GM19328 (cell line): ENCODE measurements around the gene ROM1.
A peak's percentile ranks its signal among the peaks of the same experiment; 100 is the strongest.
"Not testable (repeated sequence)": the region's sequence is repeated elsewhere in the genome, so short reads cannot be mapped to it uniquely, and the experiment has no call there.

ENCODE experiments used
- ATAC-seq: cut with Tn5 transposase; IDR thresholded peaks from one replicate; pipeline ENCODE4 v1.9.1; 2021; ENCODE audit warnings: mild to moderate bottlenecking, moderate library complexity; ENCODE audit not compliant: unreplicated experiment

Gene ROM1

GRCh38 chr11:62648185-62648966, 35.3 kb downstream of the ROM1 start:
- no peak for ATAC-seq

- ATAC-seq = no peak
These were observed 35.9 kb downstream of the ROM1 start for GRCh38 chr11:62648967-62649364.

GRCh38 chr11:62649486-62649885, 36.4 kb downstream of the ROM1 start:
- ATAC-seq = no peak

DNA sequence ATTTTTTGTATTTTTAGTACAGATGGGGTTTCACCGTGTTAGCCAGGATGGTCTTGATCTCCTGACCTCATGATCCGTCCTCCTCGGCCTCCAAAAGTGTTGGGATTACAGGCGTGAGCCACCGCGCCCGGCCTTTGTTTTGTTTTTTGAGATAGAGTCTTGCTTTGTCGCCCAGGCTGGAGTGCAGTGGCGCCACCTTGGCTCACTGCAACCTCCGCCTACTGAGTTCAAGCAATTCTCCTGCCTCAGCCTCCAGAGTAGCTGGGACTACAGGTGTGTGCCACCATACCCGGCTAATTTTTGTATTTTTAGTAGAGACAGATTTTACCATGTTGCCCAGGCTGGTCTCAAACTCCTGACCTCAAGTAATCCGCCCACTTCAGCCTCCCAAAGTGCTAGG, 37.2 kb downstream of the ROM1 start:
- ATAC-seq = not testable (repeated sequence)

DNA sequence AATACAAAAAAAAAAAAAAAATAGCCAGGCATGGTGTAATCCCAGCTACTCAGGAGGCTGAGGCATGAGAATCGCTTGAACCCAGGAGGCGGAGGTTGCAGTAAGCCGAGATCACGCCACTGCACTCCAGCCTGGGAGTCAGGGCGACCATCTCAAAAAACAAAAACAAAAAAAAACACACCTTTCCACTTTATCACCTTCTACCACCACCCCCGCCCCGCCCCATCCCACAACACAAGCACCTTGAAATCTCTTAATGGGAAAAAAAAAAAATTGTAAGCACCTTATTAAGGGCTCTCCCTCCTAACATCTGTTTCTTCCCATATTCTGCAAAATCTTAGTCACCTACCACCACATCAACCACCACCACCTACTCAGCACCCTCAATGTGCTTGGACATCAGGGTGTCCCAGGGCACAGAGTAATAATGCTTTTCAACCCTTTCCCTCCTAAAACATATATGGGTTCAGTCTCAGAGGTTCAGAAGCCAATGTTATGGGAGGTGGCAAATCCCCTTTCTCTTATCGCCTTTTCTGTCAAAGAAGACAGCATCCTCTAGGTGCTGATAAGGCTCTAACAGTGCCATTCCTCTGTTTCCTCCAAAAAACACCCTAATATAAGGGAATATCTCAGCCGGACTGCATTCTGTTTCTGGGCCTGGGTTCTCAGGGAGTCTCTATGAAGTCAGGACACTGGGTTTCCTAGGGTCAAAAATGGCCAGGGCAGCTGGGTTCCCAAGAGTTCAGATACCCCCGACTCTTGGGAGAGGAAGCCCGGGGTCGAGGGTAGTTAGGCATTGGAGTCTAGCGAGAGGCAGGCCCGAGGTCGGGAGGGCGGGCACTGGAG, 39.3 kb downstream of the ROM1 start:
- no peak for ATAC-seq

DNA sequence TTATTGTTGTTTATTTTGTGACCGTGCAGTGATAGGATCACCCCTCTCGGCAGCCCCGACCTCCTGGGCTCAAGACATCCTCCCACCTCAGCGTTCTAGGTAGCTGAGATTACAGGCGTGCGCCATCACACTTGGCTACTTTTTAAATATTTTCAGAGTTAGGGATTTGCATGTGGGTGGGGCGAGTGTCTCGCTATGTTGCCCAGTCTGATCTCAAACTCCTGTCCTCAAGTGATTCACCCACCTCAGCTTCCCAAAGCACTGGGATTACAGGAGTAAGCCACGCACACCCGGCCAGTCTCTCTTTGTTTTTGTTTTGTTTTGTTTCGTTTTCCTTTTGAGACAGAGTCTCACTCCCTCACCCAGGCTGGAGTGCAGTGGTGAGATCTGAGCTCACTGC, 41.2 kb downstream of the ROM1 start:
- no peak for ATAC-seq

DNA sequence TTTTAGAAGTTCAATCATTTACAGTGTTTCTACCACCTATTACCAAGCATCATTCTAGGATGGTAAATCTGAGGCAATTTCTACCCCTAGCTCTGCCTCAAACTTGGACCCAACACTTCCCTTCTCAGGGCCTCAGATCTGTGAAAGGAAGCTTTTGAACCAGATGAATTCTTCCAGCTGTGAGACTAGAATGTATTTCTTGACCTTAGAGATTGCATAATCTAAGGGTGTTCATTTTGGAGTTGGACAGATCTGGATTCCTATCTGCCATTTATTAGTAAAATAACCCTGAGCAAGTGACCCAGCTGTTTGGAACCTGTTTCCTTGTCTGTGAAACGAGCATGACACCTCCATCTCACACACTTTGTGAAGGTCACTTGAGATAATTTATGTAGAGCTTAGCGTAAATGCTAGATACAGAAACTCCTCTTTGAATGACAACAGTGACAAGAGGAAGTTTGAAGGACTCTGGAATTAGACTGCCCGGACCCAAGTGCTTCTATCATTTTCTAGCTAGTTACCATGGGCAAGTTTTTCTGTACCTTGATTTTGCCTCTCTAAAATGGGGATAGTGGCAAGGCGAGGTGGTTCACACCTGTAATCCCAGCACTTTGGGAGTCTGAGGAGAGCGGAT, 43.9 kb downstream of the ROM1 start:
- no peak for ATAC-seq

DNA sequence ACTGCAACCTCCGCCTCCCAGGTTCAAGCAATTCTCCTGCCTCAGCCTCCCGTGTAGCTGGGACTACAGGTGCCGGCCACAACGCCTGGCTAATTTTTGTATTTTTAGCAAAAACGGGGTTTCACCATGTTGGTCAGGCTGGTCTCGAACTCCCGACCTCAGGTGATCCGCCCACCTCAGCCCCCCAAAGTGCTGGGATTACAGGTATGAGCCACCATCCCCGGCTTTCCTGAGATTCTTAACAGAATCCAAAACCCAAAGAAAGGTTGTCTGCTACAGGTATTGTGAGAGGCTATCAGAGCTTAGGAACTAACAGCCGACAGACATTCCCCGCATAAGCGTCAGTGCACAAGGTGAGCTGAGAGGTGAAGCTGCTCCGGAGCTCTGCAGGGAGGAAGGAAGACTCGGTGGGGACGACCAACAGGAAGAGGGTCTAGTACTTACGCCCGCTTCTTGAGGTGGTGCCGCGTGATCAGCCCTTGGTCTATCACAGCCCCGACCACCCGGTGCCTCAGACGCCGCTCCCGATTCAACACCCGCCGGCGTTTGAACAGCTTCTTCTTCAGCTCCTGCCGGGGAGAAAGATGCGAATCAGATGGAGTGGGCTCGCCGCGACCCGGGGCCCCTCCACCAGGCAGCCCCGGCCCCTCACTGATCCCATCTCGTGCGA, 51.5 kb downstream of the ROM1 start:
- peak; percentile 33 for ATAC-seq
